ENCODE results near the gene RFXANK. TPM values are rescaled to one million over a fixed set of nuclear protein-coding genes. Genes with fewer than 3 reads are reported as not detected.
A peak's percentile ranks its signal among the peaks of the same experiment; 100 is the strongest.

RFXANK gene
- total and polyA plus RNA-seq, 9 of the 15 experiments (the other 6 are each of a cell fraction or from before 2014, with no cell fraction given) = 68.6 to 181 (median 150) TPM

GRCh38 chr19:19214892-19215291 lies 22.8 kb downstream of the RFXANK start (continued):
- TF ChIP-seq, protein P1, sequence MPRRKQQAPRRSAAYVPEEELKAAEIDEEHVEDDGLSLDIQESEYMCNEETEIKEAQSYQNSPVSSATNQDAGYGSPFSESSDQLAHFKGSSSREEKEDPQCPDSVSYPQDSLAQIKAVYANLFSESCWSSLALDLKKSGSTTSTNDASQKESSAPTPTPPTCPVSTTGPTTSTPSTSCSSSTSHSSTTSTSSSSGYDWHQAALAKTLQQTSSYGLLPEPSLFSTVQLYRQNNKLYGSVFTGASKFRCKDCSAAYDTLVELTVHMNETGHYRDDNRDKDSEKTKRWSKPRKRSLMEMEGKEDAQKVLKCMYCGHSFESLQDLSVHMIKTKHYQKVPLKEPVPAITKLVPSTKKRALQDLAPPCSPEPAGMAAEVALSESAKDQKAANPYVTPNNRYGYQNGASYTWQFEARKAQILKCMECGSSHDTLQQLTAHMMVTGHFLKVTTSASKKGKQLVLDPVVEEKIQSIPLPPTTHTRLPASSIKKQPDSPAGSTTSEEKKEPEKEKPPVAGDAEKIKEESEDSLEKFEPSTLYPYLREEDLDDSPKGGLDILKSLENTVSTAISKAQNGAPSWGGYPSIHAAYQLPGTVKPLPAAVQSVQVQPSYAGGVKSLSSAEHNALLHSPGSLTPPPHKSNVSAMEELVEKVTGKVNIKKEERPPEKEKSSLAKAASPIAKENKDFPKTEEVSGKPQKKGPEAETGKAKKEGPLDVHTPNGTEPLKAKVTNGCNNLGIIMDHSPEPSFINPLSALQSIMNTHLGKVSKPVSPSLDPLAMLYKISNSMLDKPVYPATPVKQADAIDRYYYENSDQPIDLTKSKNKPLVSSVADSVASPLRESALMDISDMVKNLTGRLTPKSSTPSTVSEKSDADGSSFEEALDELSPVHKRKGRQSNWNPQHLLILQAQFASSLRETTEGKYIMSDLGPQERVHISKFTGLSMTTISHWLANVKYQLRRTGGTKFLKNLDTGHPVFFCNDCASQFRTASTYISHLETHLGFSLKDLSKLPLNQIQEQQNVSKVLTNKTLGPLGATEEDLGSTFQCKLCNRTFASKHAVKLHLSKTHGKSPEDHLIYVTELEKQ (CRISPR knock-in tag; IDR thresholded peaks at IDR 0.05) = no peak
- no peak for TF ChIP-seq ZNF263 (CRISPR knock-in tag; IDR thresholded peaks at IDR 0.05; ENCODE audit: borderline replicate concordance)
- TF ChIP-seq GTF2E2 (tag; IDR thresholded peaks at IDR 0.05) = no peak
- no peak for TF ChIP-seq ATF3 (IDR thresholded peaks at IDR 0.05)
- TF ChIP-seq ATF3 (CRISPR knock-in tag; conservative IDR thresholded peaks at IDR 0.05) = no peak
- TF ChIP-seq CBFA2T2 (conservative IDR thresholded peaks at IDR 0.05) = no peak
- no peak for TF ChIP-seq PHB (CRISPR knock-in tag; IDR thresholded peaks at IDR 0.05)
- TF ChIP-seq, protein P2, sequence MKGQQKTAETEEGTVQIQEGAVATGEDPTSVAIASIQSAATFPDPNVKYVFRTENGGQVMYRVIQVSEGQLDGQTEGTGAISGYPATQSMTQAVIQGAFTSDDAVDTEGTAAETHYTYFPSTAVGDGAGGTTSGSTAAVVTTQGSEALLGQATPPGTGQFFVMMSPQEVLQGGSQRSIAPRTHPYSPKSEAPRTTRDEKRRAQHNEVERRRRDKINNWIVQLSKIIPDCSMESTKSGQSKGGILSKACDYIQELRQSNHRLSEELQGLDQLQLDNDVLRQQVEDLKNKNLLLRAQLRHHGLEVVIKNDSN (CRISPR knock-in tag; IDR thresholded peaks at IDR 0.05) = no peak; the same call in 1 of the 2 replicates
- TF ChIP-seq CREM (IDR thresholded peaks at IDR 0.05; ENCODE audit: low read depth) = peak; percentile 29; the same call in 1 of the 2 replicates
- TF ChIP-seq UBTF (IDR thresholded peaks at IDR 0.05; ENCODE audit: borderline replicate concordance in 1 of 2, low read depth in 2 of 2, low read length in 2 of 2) = no peak
- no peak for TF ChIP-seq ZNF134 (CRISPR knock-in tag; conservative IDR thresholded peaks at IDR 0.05)
- TF ChIP-seq, protein P3, sequence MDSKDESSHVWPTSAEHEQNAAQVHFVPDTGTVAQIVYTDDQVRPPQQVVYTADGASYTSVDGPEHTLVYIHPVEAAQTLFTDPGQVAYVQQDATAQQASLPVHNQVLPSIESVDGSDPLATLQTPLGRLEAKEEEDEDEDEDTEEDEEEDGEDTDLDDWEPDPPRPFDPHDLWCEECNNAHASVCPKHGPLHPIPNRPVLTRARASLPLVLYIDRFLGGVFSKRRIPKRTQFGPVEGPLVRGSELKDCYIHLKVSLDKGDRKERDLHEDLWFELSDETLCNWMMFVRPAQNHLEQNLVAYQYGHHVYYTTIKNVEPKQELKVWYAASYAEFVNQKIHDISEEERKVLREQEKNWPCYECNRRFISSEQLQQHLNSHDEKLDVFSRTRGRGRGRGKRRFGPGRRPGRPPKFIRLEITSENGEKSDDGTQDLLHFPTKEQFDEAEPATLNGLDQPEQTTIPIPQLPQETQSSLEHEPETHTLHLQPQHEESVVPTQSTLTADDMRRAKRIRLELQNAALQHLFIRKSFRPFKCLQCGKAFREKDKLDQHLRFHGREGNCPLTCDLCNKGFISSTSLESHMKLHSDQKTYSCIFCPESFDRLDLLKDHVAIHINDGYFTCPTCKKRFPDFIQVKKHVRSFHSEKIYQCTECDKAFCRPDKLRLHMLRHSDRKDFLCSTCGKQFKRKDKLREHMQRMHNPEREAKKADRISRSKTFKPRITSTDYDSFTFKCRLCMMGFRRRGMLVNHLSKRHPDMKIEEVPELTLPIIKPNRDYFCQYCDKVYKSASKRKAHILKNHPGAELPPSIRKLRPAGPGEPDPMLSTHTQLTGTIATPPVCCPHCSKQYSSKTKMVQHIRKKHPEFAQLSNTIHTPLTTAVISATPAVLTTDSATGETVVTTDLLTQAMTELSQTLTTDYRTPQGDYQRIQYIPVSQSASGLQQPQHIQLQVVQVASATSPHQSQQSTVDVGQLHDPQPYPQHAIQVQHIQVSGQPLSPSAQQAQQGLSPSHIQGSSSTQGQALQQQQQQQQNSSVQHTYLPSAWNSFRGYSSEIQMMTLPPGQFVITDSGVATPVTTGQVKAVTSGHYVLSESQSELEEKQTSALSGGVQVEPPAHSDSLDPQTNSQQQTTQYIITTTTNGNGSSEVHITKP (IDR thresholded peaks at IDR 0.05; ENCODE audit: partially characterized antibody) = no peak
- TF ChIP-seq, protein P4, sequence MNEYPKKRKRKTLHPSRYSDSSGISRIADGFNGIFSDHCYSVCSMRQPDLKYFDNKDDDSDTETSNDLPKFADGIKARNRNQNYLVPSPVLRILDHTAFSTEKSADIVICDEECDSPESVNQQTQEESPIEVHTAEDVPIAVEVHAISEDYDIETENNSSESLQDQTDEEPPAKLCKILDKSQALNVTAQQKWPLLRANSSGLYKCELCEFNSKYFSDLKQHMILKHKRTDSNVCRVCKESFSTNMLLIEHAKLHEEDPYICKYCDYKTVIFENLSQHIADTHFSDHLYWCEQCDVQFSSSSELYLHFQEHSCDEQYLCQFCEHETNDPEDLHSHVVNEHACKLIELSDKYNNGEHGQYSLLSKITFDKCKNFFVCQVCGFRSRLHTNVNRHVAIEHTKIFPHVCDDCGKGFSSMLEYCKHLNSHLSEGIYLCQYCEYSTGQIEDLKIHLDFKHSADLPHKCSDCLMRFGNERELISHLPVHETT (CRISPR knock-in tag; conservative IDR thresholded peaks at IDR 0.05 in 1 of 2, IDR thresholded peaks at IDR 0.05 in 1 of 2) = no peak
- TF ChIP-seq ZNF239 (CRISPR knock-in tag; IDR thresholded peaks at IDR 0.05) = no peak
- TF ChIP-seq NFYB (IDR thresholded peaks at IDR 0.05; ENCODE audit: extremely low read depth, insufficient read length) = no peak

Measured in K562 (cell line).